ENCODE measurements around the gene DNAJC5. TPM values are rescaled to one million over a fixed set of nuclear protein-coding genes. Genes with fewer than 3 reads are reported as not detected.
"Not testable (repeated sequence)": the region's sequence is repeated elsewhere in the genome, so short reads cannot be mapped to it uniquely, and the experiment has no call there.

DNAJC5 gene
- total RNA-seq, 3 donors from 2014 or later, result 57.5 to 65.9 (median 65.4) TPM

- DNase-seq (peak; percentile 88 to 96 (median 91)), ATAC-seq (peak; percentile 83)
- intact Hi-C loops (cut with DNase I, micrococcal nuclease), result no loop called here
- peaks cover 3% of the 10 kb centered on the region for H3K36me3 ChIP-seq (ENCODE audit: low read depth)
- H3K9me3 ChIP-seq, result no peaks in the 10 kb centered on the region
- H3K4me1 ChIP-seq (ENCODE audit: low read depth), result peaks cover 22% of the 10 kb centered on the region
- peak; percentile 43 for TF ChIP-seq CTCF (IDR thresholded peaks at IDR 0.05)
- H3K4me3 ChIP-seq, result peak overlapping the region; percentile 81
Measured at GRCh38 chr20:63863798-63864544, 31.0 kb upstream of the DNAJC5 start.

GRCh38 chr20:63864545-63864977 lies 30.4 kb upstream of the DNAJC5 start:
- ATAC-seq (no peak), DNase-seq (no peak)
- intact Hi-C loops (cut with DNase I, micrococcal nuclease), result no loop called here
- Histone ChIP-seq H3K36me3 (ENCODE audit: low read depth) (peaks cover 3% of the 10 kb centered on the region), H3K9me3 (no peaks in the 10 kb centered on the region), H3K4me3 (peak overlapping the region; percentile 81), H3K4me1 (ENCODE audit: low read depth) (peaks cover 22% of the 10 kb centered on the region)
- no peak for TF ChIP-seq CTCF (IDR thresholded peaks at IDR 0.05)

GRCh38 chr20:63864978-63865640 lies 29.8 kb upstream of the DNAJC5 start, which contains the start of gene TPD52L2:
TSS of gene TPD52L2 (plus strand) at chr20:63865270. CDS start at chr20:63865366, 96 bp downstream.
- TF ChIP-seq CTCF (IDR thresholded peaks at IDR 0.05), result no peak
- Histone ChIP-seq H3K36me3 (ENCODE audit: low read depth) (peaks cover 3% of the 10 kb centered on the region), H3K4me3 (peak within 1 kb of the TSS; percentile 81), H3K9me3 (no peaks in the 10 kb centered on the region), H3K4me1 (ENCODE audit: low read depth) (peaks cover 22% of the 10 kb centered on the region)
- peak; percentile 98 to 99 (median 99) for DNase-seq
- intact Hi-C loops (cut with DNase I, micrococcal nuclease), result no loop called here
- ATAC-seq, result peak; percentile 88

GRCh38 chr20:63867042-63867441 lies 27.9 kb upstream of the DNAJC5 start:
- H3K4me3 ChIP-seq; ATAC-seq; DNase-seq; H3K36me3 ChIP-seq (ENCODE audit: low read depth); H3K9me3 ChIP-seq; intact Hi-C loops (cut with DNase I, micrococcal nuclease): not testable (repeated sequence)
- peaks cover 22% of the 10 kb centered on the region for H3K4me1 ChIP-seq (ENCODE audit: low read depth)

- Histone ChIP-seq H3K4me3 (no peak overlapping the region), H3K4me1 (ENCODE audit: low read depth) (peaks cover 21% of the 10 kb centered on the region), H3K36me3 (ENCODE audit: low read depth) (peaks cover 9% of the 10 kb centered on the region), H3K9me3 (no peaks in the 10 kb centered on the region)
- ATAC-seq (no peak), DNase-seq (no peak)
- TF ChIP-seq CTCF (IDR thresholded peaks at IDR 0.05), result no peak
- intact Hi-C loops (cut with DNase I, micrococcal nuclease), result no loop called here
Measured at GRCh38 chr20:63868264-63868663, 26.7 kb upstream of the DNAJC5 start.

GRCh38 chr20:63873477-63873971 lies 21.4 kb upstream of the DNAJC5 start:
- peak; percentile 75 for ATAC-seq
- no peak overlapping the region for H3K4me3 ChIP-seq
- TF ChIP-seq CTCF (IDR thresholded peaks at IDR 0.05), result no peak
- no peaks in the 10 kb centered on the region for H3K9me3 ChIP-seq
- no peaks in the 10 kb centered on the region for H3K4me1 ChIP-seq (ENCODE audit: low read depth)
- intact Hi-C loops (cut with DNase I, micrococcal nuclease), result no loop called here
- H3K36me3 ChIP-seq (ENCODE audit: low read depth), result peaks cover 14% of the 10 kb centered on the region
- no peak for DNase-seq

GRCh38 chr20:63874241-63874640 lies 20.7 kb upstream of the DNAJC5 start:
- H3K9me3 ChIP-seq; H3K4me1 ChIP-seq (ENCODE audit: low read depth); intact Hi-C loops (cut with DNase I, micrococcal nuclease); DNase-seq; ATAC-seq; H3K4me3 ChIP-seq: not testable (repeated sequence)
- H3K36me3 ChIP-seq (ENCODE audit: low read depth), result peaks cover 14% of the 10 kb centered on the region
